Adrenal gland (tissue), 5 donors: ENCODE results near the gene LCN12.

Experiments
- POLR2A ChIP-seq, 2 donors: fragments of 450-650 bp; IDR thresholded peaks; one replicate each; pipeline ENCODE4 v1.6.1; 2017; ENCODE audit warnings: antibody characterized with exemption in 2 of 2, mild to moderate bottlenecking in 2 of 2, moderate library complexity in 1 of 2
- TF ChIP-seq, protein P1 (sequence below), 6 experiments: fragments of 450-650 bp in 4 of 6; fragments of 200-600 bp in 2 of 6; sonication (generic) in 1 of 6; IDR thresholded peaks; 1 replicate in 5 of 6; 2 replicates in 1 of 6; pipeline versions ENCODE4 v1.5.1 to v1.8.0; 2016 to 2021; ENCODE audit warnings: antibody characterized with exemption in 6 of 6, mild to moderate bottlenecking in 2 of 6, moderate library complexity in 1 of 6
- donor health status: DM: no; HTN: no; CAD: no.

DNA sequence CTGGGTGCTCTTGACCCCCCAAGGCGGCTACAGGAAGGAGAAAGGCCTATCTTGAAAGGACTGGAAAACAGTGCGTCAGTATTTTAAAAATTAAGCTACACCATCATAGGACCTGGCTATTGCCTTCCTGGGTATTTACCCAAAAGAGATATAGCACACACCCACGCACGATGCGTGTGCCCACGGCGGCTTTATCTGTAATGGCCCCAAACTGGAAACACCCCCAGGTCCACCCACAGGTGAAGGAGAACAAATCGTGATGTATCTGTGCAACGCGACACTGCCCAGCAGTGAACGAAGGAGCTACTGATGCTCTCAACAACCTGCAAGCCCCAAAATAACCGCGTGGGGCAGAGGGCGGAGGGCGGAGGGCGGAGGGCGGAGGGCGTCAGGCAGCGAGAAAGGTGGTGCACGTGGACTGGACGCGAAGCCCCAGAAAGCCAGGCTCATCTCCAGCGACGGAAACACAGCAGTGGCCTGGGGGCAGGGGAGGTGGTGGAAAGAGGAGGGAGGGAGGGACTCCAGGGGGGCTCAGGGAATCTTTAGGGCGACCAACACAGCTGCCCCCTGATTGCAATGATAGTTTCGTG is 12.9 kb downstream of the LCN12 start:
- TF ChIP-seq, protein P1, sequence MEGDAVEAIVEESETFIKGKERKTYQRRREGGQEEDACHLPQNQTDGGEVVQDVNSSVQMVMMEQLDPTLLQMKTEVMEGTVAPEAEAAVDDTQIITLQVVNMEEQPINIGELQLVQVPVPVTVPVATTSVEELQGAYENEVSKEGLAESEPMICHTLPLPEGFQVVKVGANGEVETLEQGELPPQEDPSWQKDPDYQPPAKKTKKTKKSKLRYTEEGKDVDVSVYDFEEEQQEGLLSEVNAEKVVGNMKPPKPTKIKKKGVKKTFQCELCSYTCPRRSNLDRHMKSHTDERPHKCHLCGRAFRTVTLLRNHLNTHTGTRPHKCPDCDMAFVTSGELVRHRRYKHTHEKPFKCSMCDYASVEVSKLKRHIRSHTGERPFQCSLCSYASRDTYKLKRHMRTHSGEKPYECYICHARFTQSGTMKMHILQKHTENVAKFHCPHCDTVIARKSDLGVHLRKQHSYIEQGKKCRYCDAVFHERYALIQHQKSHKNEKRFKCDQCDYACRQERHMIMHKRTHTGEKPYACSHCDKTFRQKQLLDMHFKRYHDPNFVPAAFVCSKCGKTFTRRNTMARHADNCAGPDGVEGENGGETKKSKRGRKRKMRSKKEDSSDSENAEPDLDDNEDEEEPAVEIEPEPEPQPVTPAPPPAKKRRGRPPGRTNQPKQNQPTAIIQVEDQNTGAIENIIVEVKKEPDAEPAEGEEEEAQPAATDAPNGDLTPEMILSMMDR (IDR thresholded peaks at IDR 0.05): no peak
- no peak for TF ChIP-seq POLR2A (IDR thresholded peaks at IDR 0.05)
